ENCODE measurements around the gene KCNQ1OT1. TPM values are rescaled to one million over a fixed set of nuclear protein-coding genes. Genes with fewer than 3 reads are reported as not detected.

The KCNQ1OT1 gene
- total RNA-seq, 2 experiments from 2014 or later: 0.33 to 0.44 TPM

Other genes starting within 250 kb of the KCNQ1OT1 start
- under 1 TPM; 0.44 to 0.87 TPM for gene CDKN1C, start 185.8 kb upstream of the KCNQ1OT1 start, total RNA-seq
- gene PHLDA2, start 229.4 kb upstream of the KCNQ1OT1 start, total RNA-seq: 1 to 10 TPM; 1.1 to 3.6 TPM